SK-N-SH treated with all-trans-retinoic acid at 6 μM for 48 hours (cell line): ENCODE data around the gene EEFSEC.

Experiments used
- ARNTL ChIP-seq: fragments of 450-650 bp; formaldehyde crosslinking; IDR thresholded peaks from 2 replicates; pipeline ENCODE4 v1.5.0; 2020; ENCODE audit warnings: low read depth, mild to moderate bottlenecking, moderate library complexity, borderline replicate concordance
- CREB5 ChIP-seq: fragments of 250-450 bp; sonication (Bioruptor Pico); IDR thresholded peaks from 2 replicates; pipeline ENCODE4 v1.5.1; 2020; ENCODE audit warnings: low read depth, mild to moderate bottlenecking, moderate library complexity
- OSR1 ChIP-seq: fragments of 250-450 bp; sonication (Bioruptor Pico); IDR thresholded peaks from 2 replicates; pipeline ENCODE4 v1.8.0; 2022; ENCODE audit warnings: moderate library complexity, mild to moderate bottlenecking, inconsistent platforms
- RARB ChIP-seq: fragments of 250-450 bp; sonication (Bioruptor Pico); IDR thresholded peaks from 2 replicates; pipeline ENCODE4 v1.8.0; 2021; ENCODE audit warnings: mild to moderate bottlenecking, moderate library complexity
- TSHZ2 ChIP-seq: fragments of 250-450 bp; sonication (Bioruptor Pico); IDR thresholded peaks from 2 replicates; pipeline ENCODE4 v1.5.0; 2020; ENCODE audit warnings: mild to moderate bottlenecking, moderate library complexity
- ZFP30 ChIP-seq: fragments of 450-650 bp; formaldehyde crosslinking; IDR thresholded peaks from 2 replicates; pipeline ENCODE4 v1.5.0; 2022; ENCODE audit warnings: mild to moderate bottlenecking, moderate library complexity
- ZNF70 ChIP-seq: fragments of 450-650 bp; formaldehyde crosslinking; IDR thresholded peaks from 2 replicates; pipeline ENCODE4 v1.5.0; 2020; ENCODE audit warnings: mild to moderate bottlenecking, moderate library complexity

GRCh38 chr3:128283421-128283820 is 130.1 kb downstream of the EEFSEC start:
- TF ChIP-seq ZFP30 (no peak), OSR1 (no peak), TSHZ2 (CRISPR knock-in tag) (no peak), ZNF70 (CRISPR knock-in tag) (no peak), ARNTL (CRISPR knock-in tag) (no peak), RARB (CRISPR knock-in tag) (no peak), CREB5 (no peak)
